Smooth muscle cell (in vitro differentiated cells): ENCODE measurements around the gene ADAM12. TPM values are rescaled to one million over a fixed set of nuclear protein-coding genes. Genes with fewer than 3 reads are reported as not detected.
A peak's percentile ranks its signal among the peaks of the same experiment; 100 is the strongest.

ENCODE experiments used
- DNase-seq: peaks from one replicate; lab custom pipeline; 2025; ENCODE audit not compliant: unreplicated experiment; lab: John Stamatoyannopoulos, UW
- H2AFZ ChIP-seq: fragments of 200-600 bp; sonication (generic); 2 replicates; pipeline ENCODE4 v1.6.0; 2016; ENCODE audit warnings: antibody characterized with exemption, low read depth, mild to moderate bottlenecking
- H3F3A ChIP-seq: fragments of 200-600 bp; sonication (generic); 2 replicates; pipeline ENCODE4 v1.6.0; 2017; ENCODE audit warnings: antibody characterized with exemption, low read depth
- H3K27ac ChIP-seq: fragments of 200-600 bp; sonication (generic); 2 replicates; pipeline ENCODE4 v1.5.1; 2016; ENCODE audit warnings: low read depth, mild to moderate bottlenecking
- H3K27me3 ChIP-seq: fragments of 200-600 bp; sonication (generic); 2 replicates; pipeline ENCODE4 v1.6.1; 2016; ENCODE audit warnings: low read depth, mild to moderate bottlenecking
- H3K36me3 ChIP-seq: fragments of 200-600 bp; sonication (generic); 2 replicates; pipeline ENCODE4 v1.5.1; 2016; ENCODE audit warnings: low read depth
- H3K4me1 ChIP-seq: fragments of 200-600 bp; sonication (generic); 2 replicates; pipeline ENCODE4 v1.5.1; 2016; ENCODE audit warnings: low read depth
- H3K4me2 ChIP-seq: fragments of 200-600 bp; sonication (generic); 2 replicates; pipeline ENCODE4 v1.6.0; 2016; ENCODE audit warnings: mild to moderate bottlenecking
- H3K4me3 ChIP-seq: fragments of 200-600 bp; sonication (generic); 2 replicates; pipeline ENCODE4 v1.5.1; 2016; ENCODE audit warnings: mild to moderate bottlenecking
- H3K79me2 ChIP-seq: fragments of 200-600 bp; sonication (generic); 2 replicates; pipeline ENCODE4 v1.6.0; 2016; ENCODE audit warnings: low read depth, mild to moderate bottlenecking
- H3K9ac ChIP-seq: fragments of 200-600 bp; sonication (generic); 2 replicates; pipeline ENCODE4 v1.6.0; 2016; ENCODE audit warnings: low read depth
- H3K9me3 ChIP-seq: fragments of 200-600 bp; sonication (generic); replicated peaks from 2 replicates; pipeline ENCODE4 v1.5.1; 2016; ENCODE audit warnings: low read depth
- H4K20me1 ChIP-seq: fragments of 200-600 bp; sonication (generic); 2 replicates; pipeline ENCODE4 v1.6.0; 2016; ENCODE audit warnings: low read depth
- CTCF ChIP-seq: fragments of 200-600 bp; sonication (generic); IDR thresholded peaks from 2 replicates; pipeline ENCODE4 v1.5.1; 2017; ENCODE audit warnings: borderline replicate concordance, mild to moderate bottlenecking, antibody characterized with exemption; ENCODE audit not compliant: insufficient read depth, poor library complexity, severe bottlenecking
- WGBS: methylation state at CpG from one replicate; pipeline ENCODE4 v1.1.7; 2016; ENCODE audit warnings: low lambda C conversion rate; 5-methylcytosine and 5-hydroxymethylcytosine counted together
- polyA plus RNA-seq: library from polyadenylated mRNA; unstranded; fragments of >200 nt; fragmentation: Nextera tagmentation; extraction: Ambion mirVana; gene quantifications from 2 replicates; pipeline ENCODE4 v1.2.1, GENCODE V29; 2016
- total RNA-seq: library from RNA; depleted of rRNA; stranded (reverse); fragments of >200 nt; gene quantifications from 2 replicates; pipeline ENCODE4 v1.2.3, GENCODE V29; 2014

The ADAM12 gene
- total and polyA plus RNA-seq, 2 experiments from 2014 or later: 40.0 to 54.3 TPM

- no peaks in the 10 kb centered on the region for H3K27me3 ChIP-seq
- no peak overlapping the region for H2AFZ ChIP-seq
- no peak overlapping the region for H3K27ac ChIP-seq
- DNase-seq: no peak
- no peaks in the 10 kb centered on the region for H4K20me1 ChIP-seq
- H3K4me1 ChIP-seq: no peaks in the 10 kb centered on the region
- H3K4me3 ChIP-seq: no peak overlapping the region
- peaks cover 79% of the 10 kb centered on the region for H3K79me2 ChIP-seq
- peaks cover 9% of the 10 kb centered on the region for H3F3A ChIP-seq
- WGBS: 32% methylated on average over 1 of the region's 1 CpG
- H3K9ac ChIP-seq: no peak overlapping the region
- H3K9me3 ChIP-seq: peaks cover 5% of the 10 kb centered on the region
- H3K36me3 ChIP-seq: no peaks in the 10 kb centered on the region
- H3K4me2 ChIP-seq: no peak overlapping the region
- TF ChIP-seq CTCF: no peak
Measured at GRCh38 chr10:126372396-126372795, 15.9 kb downstream of the ADAM12 start.

GRCh38 chr10:126369125-126369710, 19.1 kb downstream of the ADAM12 start:
- 47% methylated on average over 4 of the region's 4 CpGs for WGBS
- no peak for DNase-seq
- peaks cover 80% of the 10 kb centered on the region for H3K79me2 ChIP-seq
- no peak overlapping the region for H3K27ac ChIP-seq
- H3F3A ChIP-seq: peaks cover 12% of the 10 kb centered on the region
- H2AFZ ChIP-seq: no peak overlapping the region
- no peaks in the 10 kb centered on the region for H3K9me3 ChIP-seq
- no peaks in the 10 kb centered on the region for H3K27me3 ChIP-seq
- no peak overlapping the region for H3K9ac ChIP-seq
- TF ChIP-seq CTCF: no peak
- H3K4me3 ChIP-seq: no peak overlapping the region
- no peaks in the 10 kb centered on the region for H4K20me1 ChIP-seq
- no peaks in the 10 kb centered on the region for H3K36me3 ChIP-seq
- no peak overlapping the region for H3K4me2 ChIP-seq
- no peaks in the 10 kb centered on the region for H3K4me1 ChIP-seq

GRCh38 chr10:126357169-126357568, 31.1 kb downstream of the ADAM12 start:
- H3K27me3 ChIP-seq: no peaks in the 10 kb centered on the region
- no peak overlapping the region for H2AFZ ChIP-seq
- peaks cover 4% of the 10 kb centered on the region for H4K20me1 ChIP-seq
- peaks cover 88% of the 10 kb centered on the region for H3K79me2 ChIP-seq
- H3K27ac ChIP-seq: no peak overlapping the region
- H3K4me2 ChIP-seq: no peak overlapping the region
- H3K9me3 ChIP-seq: peaks cover 12% of the 10 kb centered on the region
- no peak for DNase-seq
- TF ChIP-seq CTCF: no peak
- H3K36me3 ChIP-seq: peaks cover 5% of the 10 kb centered on the region
- H3K9ac ChIP-seq: no peak overlapping the region
- no peaks in the 10 kb centered on the region for H3K4me1 ChIP-seq
- H3K4me3 ChIP-seq: no peak overlapping the region
- no peaks in the 10 kb centered on the region for H3F3A ChIP-seq

- no peaks in the 10 kb centered on the region for H3K36me3 ChIP-seq
- peaks cover 8% of the 10 kb centered on the region for H4K20me1 ChIP-seq
- peaks cover 72% of the 10 kb centered on the region for H3K79me2 ChIP-seq
- H3K27me3 ChIP-seq: no peaks in the 10 kb centered on the region
- no peaks in the 10 kb centered on the region for H3F3A ChIP-seq
- no peaks in the 10 kb centered on the region for H3K4me1 ChIP-seq
- no peak overlapping the region for H2AFZ ChIP-seq
- no peak overlapping the region for H3K4me2 ChIP-seq
- H3K27ac ChIP-seq: peak overlapping the region; percentile 1
- no peak overlapping the region for H3K9ac ChIP-seq
- H3K9me3 ChIP-seq: peaks cover 12% of the 10 kb centered on the region
- WGBS: 25% methylated on average over 1 of the region's 1 CpG
- H3K4me3 ChIP-seq: no peak overlapping the region
- no peak for DNase-seq
- no peak for TF ChIP-seq CTCF
Measured at GRCh38 chr10:126353666-126354065, 34.6 kb downstream of the ADAM12 start.
